Upper lobe of left lung (tissue), 6 donors: Measurements from ENCODE around the gene GAGE12J. TPM values are rescaled to one million over a fixed set of nuclear protein-coding genes. Genes with fewer than 3 reads are reported as not detected.
"Not testable (repeated sequence)": the region's sequence is repeated elsewhere in the genome, so short reads cannot be mapped to it uniquely, and the experiment has no call there.

Source experiments
- ATAC-seq, 2 donors: fragments of 200-7000 bp; cut with Tn5 transposase; one replicate each; pipeline ENCODE4 v1.9.1; 2022; ENCODE audit warnings: mild to moderate bottlenecking in 2 of 2, moderate library complexity in 2 of 2; ENCODE audit not compliant: low FRiP score in 2 of 2
- DNase-seq, 2 donors: peaks; one replicate each; pipeline ENCODE4 v3.0.0-alpha.2; 2019 to 2020
- H3K27ac ChIP-seq, 4 donors: fragments of 200-600 bp; sonication (generic); one replicate each; pipeline ENCODE4 v1.5.1; 2016 to 2019
- H3K27me3 ChIP-seq, 4 donors: fragments of 200-600 bp; sonication (generic); one replicate each; pipeline ENCODE4 v1.5.1; 2017 to 2019
- H3K36me3 ChIP-seq, 4 donors: fragments of 200-600 bp; sonication (generic); one replicate each; pipeline ENCODE4 v1.5.1; 2016 to 2019
- H3K4me1 ChIP-seq, 4 donors: fragments of 200-600 bp; sonication (generic); one replicate each; pipeline ENCODE4 v1.5.1; 2018 to 2019
- H3K4me3 ChIP-seq, 4 donors: fragments of 200-600 bp; sonication (generic); one replicate each; pipeline ENCODE4 v1.5.1; 2017 to 2019; ENCODE audit warnings: mild to moderate bottlenecking in 2 of 4, moderate library complexity in 1 of 4
- H3K9me3 ChIP-seq, 4 donors: fragments of 200-600 bp; sonication (generic); one replicate each; pipeline ENCODE4 v1.5.1; 2018 to 2019
- EP300 ChIP-seq, 4 donors: sonication (generic); formaldehyde crosslinking; IDR thresholded peaks; one replicate each; pipeline ENCODE4 v1.5.1; 2017; ENCODE audit warnings: antibody characterized with exemption in 4 of 4, control low read depth in 2 of 4
- POLR2A ChIP-seq, 4 donors: fragments of 450-650 bp; IDR thresholded peaks; one replicate each; pipeline ENCODE4 v1.5.1; 2016 to 2017; ENCODE audit warnings: antibody characterized with exemption in 4 of 4, mild to moderate bottlenecking in 2 of 4
- POLR2AphosphoS5 ChIP-seq, 2 donors: sonication (generic); formaldehyde crosslinking; IDR thresholded peaks; one replicate each; pipeline ENCODE4 v1.5.1; 2017; ENCODE audit warnings: antibody characterized with exemption in 2 of 2
- WGBS, 2 donors: methylation state at CpG; one replicate each; pipeline ENCODE4 v1.1.5; 2017 to 2018; 5-methylcytosine and 5-hydroxymethylcytosine counted together
- total RNA-seq, 6 donors: library from RNA; depleted of rRNA in 4 of 6; stranded (reverse); fragments of >200 nt in 4 of 6; gene quantifications; one replicate each; pipeline versions ENCODE4 v1.1.0 to v1.2.1, GENCODE V29; 2016 to 2021
- TF ChIP-seq, protein P1 (sequence below), 6 experiments: fragments of 450-650 bp in 4 of 6; fragments of 200-600 bp in 2 of 6; sonication (generic) in 2 of 6; IDR thresholded peaks; one replicate each; pipeline ENCODE4 v1.5.1; 2016 to 2019; ENCODE audit warnings: antibody characterized with exemption in 6 of 6
- donor health status: DM: no; HTN: no; CAD: no; lungs with moderate emphysema.
- donor health status: DM: no; HTN: yes; CAD: no; lungs with severe emphysema.

The GAGE12J gene
- total RNA-seq, 6 donors from 2014 or later, result 0.72 TPM; not detected in 5

DNA sequence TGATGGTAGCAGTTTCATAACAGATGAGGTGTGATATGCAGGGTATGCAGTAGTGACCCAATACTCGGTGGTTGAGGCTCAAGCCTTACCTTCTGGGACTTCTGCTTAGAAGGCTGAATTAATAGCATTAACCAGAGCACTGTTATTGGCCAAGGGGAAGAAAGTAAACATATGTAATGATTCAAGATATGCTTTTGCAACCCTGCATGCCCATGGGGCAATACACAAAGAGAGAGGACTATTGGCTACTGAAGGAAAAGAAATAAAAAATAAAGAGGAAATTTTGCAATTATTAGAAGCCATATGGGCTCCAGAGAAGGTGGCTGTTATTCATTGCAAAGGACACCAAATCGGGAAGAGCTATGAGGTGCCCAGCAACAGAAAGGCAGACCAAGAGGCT, 9.7 kb upstream of the GAGE12J start:
- no peak overlapping the region for H3K4me3 ChIP-seq
- 67 to 71% methylated on average over 2 of the region's 2 CpGs for WGBS, 2 donors
- H3K36me3 ChIP-seq, result no peaks in the 10 kb centered on the region
- no peak for ATAC-seq
- peaks cover 0 to 19% (median 8%) of the 10 kb centered on the region in 4 donors for H3K4me1 ChIP-seq
- H3K27me3 ChIP-seq, result no peaks in the 10 kb centered on the region
- H3K9me3 ChIP-seq, result no peaks in the 10 kb centered on the region
- H3K27ac ChIP-seq, result no peak overlapping the region
- DNase-seq, result no peak
- TF ChIP-seq POLR2AphosphoS5 (IDR thresholded peaks at IDR 0.05) (no peak), POLR2A (IDR thresholded peaks at IDR 0.05) (no peak)

- no peak overlapping the region for H3K4me3 ChIP-seq
- TF ChIP-seq POLR2AphosphoS5 (IDR thresholded peaks at IDR 0.05) (no peak), EP300 (IDR thresholded peaks at IDR 0.05) (no peak), POLR2A (IDR thresholded peaks at IDR 0.05) (no peak)
- TF ChIP-seq, protein P1, sequence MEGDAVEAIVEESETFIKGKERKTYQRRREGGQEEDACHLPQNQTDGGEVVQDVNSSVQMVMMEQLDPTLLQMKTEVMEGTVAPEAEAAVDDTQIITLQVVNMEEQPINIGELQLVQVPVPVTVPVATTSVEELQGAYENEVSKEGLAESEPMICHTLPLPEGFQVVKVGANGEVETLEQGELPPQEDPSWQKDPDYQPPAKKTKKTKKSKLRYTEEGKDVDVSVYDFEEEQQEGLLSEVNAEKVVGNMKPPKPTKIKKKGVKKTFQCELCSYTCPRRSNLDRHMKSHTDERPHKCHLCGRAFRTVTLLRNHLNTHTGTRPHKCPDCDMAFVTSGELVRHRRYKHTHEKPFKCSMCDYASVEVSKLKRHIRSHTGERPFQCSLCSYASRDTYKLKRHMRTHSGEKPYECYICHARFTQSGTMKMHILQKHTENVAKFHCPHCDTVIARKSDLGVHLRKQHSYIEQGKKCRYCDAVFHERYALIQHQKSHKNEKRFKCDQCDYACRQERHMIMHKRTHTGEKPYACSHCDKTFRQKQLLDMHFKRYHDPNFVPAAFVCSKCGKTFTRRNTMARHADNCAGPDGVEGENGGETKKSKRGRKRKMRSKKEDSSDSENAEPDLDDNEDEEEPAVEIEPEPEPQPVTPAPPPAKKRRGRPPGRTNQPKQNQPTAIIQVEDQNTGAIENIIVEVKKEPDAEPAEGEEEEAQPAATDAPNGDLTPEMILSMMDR (IDR thresholded peaks at IDR 0.05), result no peak
- no peaks in the 10 kb centered on the region for H3K27me3 ChIP-seq
- 65 to 73% methylated on average over 4 of the region's 4 CpGs for WGBS, 2 donors
- H3K9me3 ChIP-seq, result no peaks in the 10 kb centered on the region
- H3K4me1 ChIP-seq, result no peaks in the 10 kb centered on the region
- H3K36me3 ChIP-seq, result no peaks in the 10 kb centered on the region
- DNase-seq (no peak), ATAC-seq (no peak)
- H3K27ac ChIP-seq, result no peak overlapping the region
These were observed 5.8 kb upstream of the GAGE12J start for GRCh38 chrX:49316085-49316484.

DNA sequence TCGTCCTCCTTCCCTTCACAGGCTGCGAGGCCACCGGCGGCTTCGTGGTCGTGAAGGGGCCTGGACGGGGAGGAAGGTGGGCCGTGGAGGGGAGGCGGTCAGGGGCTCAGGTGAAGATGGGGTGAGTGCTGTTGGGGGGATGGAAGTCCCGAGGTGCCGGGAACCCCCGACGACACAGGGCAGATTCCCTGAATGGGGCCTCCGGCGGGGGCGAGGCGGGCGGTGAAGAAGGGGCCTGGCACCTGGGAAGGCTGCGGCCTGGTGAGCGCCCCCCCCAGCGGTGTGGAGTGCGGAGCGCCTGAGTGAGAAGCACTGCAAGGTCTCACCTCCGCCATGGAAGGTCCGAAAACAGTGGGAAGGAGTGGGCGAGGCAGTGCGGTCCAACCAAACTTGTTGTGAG, 429 bp downstream of the GAGE12J start:
- peak in 1 of 2 donors; percentile 49 for DNase-seq
- not testable (repeated sequence) for H3K36me3 ChIP-seq, H3K9me3 ChIP-seq, ATAC-seq, H3K27ac ChIP-seq, H3K4me1 ChIP-seq, H3K4me3 ChIP-seq, H3K27me3 ChIP-seq
- WGBS, 2 donors, result no CpG with 5 or more reads among the region's 27 CpGs

- H3K27ac ChIP-seq, H3K36me3 ChIP-seq, H3K9me3 ChIP-seq, DNase-seq, ATAC-seq, H3K4me1 ChIP-seq, H3K27me3 ChIP-seq, H3K4me3 ChIP-seq: not testable (repeated sequence)
- WGBS, 2 donors, result 70% methylated on average over 4 of the region's 7 CpGs; no CpG with 5 or more reads in 1 of the 2 donors
These were observed 1.9 kb downstream of the GAGE12J start for GRCh38 chrX:49323735-49324134.

DNA sequence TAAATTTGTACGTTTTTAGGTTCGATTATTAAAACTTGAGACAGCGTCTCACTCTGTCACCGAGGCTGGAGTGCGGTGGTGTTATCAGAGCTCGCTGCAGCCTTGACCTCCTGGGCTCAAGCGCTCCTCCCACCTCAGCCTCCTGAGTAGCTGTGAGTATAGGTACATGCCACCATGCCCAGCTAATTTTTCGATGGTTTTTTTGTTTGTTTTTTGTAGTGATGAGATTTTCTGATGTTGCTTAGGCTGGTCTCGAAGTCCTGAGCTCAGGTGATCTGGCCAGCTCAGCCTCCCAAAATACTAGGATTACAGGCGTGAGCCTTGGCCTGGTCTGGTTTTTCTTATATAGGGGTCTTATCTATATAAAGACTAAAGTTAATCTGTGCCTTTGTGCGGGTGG, 8.6 kb downstream of the GAGE12J start:
- ATAC-seq, result not testable (repeated sequence)
- WGBS, 2 donors, result 82 to 93% methylated on average over 4 to 8 of the region's 11 CpGs

DNA sequence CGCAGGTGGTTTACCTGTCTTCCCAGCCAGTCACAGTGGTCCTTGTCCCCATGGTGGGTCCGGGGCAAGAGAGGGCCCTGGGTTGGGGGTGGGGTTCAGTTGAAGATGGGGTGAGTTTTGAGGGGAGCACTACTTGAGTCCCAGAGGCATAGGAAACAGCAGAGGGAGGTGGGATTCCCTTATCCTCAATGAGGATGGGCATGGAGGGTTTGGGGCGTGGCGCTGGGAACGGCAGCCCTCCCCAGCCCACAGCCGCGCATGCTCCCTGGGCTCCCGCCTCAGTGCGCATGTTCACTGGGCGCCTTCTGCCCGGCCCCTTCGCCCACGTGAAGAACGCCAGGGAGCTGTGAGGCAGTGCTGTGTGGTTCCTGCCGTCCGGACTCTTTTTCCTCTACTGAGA, 9.4 kb downstream of the GAGE12J start, which contains the start of gene GAGE13:
Gene GAGE13 (plus strand): TSS at position 301 of the 400 bp plus-strand sequence. CDS start 1,156 bp downstream, outside the sequence.
- DNase-seq, H3K4me1 ChIP-seq, ATAC-seq, H3K27ac ChIP-seq, H3K27me3 ChIP-seq, H3K4me3 ChIP-seq, H3K9me3 ChIP-seq, H3K36me3 ChIP-seq: not testable (repeated sequence)
- WGBS, 2 donors, result no CpG with 5 or more reads among the region's 16 CpGs

More for the DNA sequence above, 8.6 kb downstream of the GAGE12J start:
- DNase-seq, H3K9me3 ChIP-seq, H3K27ac ChIP-seq, H3K36me3 ChIP-seq, H3K4me3 ChIP-seq, H3K27me3 ChIP-seq, H3K4me1 ChIP-seq: not testable (repeated sequence)

- H3K27ac ChIP-seq, H3K4me1 ChIP-seq, ATAC-seq, H3K9me3 ChIP-seq, H3K4me3 ChIP-seq, H3K27me3 ChIP-seq, H3K36me3 ChIP-seq: not testable (repeated sequence)
- 95% methylated on average over 19 of the region's 26 CpGs; no CpG with 5 or more reads in 1 of the 2 donors for WGBS, 2 donors
- peak in 1 of 2 donors; percentile 91 for DNase-seq
These were observed 10.0 kb downstream of the GAGE12J start for GRCh38 chrX:49331841-49332240.

GRCh38 chrX:49341449-49341848, 19.6 kb downstream of the GAGE12J start:
- H3K27me3 ChIP-seq, H3K4me3 ChIP-seq, H3K9me3 ChIP-seq, H3K27ac ChIP-seq, H3K4me1 ChIP-seq, ATAC-seq, H3K36me3 ChIP-seq: not testable (repeated sequence)
- DNase-seq, result peak in 1 of 2 donors; percentile 74
- WGBS, 2 donors, result 96% methylated on average over 16 of the region's 24 CpGs; no CpG with 5 or more reads in 1 of the 2 donors

- not testable (repeated sequence) for H3K36me3 ChIP-seq, H3K9me3 ChIP-seq, H3K4me1 ChIP-seq, H3K4me3 ChIP-seq, ATAC-seq, H3K27ac ChIP-seq, H3K27me3 ChIP-seq, DNase-seq
- whole genome bisulfite sequencing, 2 donors, result 77 to 82% methylated on average over 14 of the region's 15 CpGs
These were observed 22.8 kb downstream of the GAGE12J start for GRCh38 chrX:49344496-49345175.

- H3K4me3 ChIP-seq, DNase-seq, ATAC-seq, H3K9me3 ChIP-seq, H3K36me3 ChIP-seq, H3K4me1 ChIP-seq, H3K27ac ChIP-seq, H3K27me3 ChIP-seq: not testable (repeated sequence)
- WGBS, 2 donors, result 82 to 88% methylated on average over 7 to 9 of the region's 10 CpGs
These were observed 23.6 kb downstream of the GAGE12J start for GRCh38 chrX:49345402-49345801.

DNA sequence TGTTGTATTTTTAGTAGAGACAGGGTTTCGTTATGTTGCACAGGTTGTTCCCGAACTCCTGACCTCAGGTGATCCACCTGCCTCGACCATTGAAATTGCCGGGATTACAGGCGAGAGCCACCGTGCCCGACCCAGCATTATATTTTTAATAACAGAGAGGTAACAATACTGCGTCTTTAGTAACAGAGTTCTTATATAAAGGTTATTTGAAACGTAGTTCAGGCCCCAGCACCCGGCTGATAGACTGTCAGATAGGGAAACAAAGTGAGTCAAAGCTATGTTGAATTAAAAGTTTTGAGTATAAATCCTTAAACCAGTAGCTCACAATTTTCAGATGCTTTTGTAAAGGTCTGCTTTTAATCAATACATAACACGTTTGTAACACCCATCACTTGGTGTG, 24.3 kb downstream of the GAGE12J start:
- not testable (repeated sequence) for H3K4me3 ChIP-seq, ATAC-seq, H3K27me3 ChIP-seq, H3K27ac ChIP-seq, DNase-seq, H3K9me3 ChIP-seq, H3K36me3 ChIP-seq, H3K4me1 ChIP-seq
- 87 to 90% methylated on average over 10 to 11 of the region's 11 CpGs for WGBS, 2 donors
